HG02763 (cell line): ENCODE data around the gene SYT1.

Experiments
- ATAC-seq: cut with Tn5 transposase; IDR thresholded peaks from one replicate; pipeline ENCODE4 v1.9.1; 2021; ENCODE audit warnings: mild to moderate bottlenecking, moderate library complexity; ENCODE audit not compliant: unreplicated experiment

Gene SYT1

GRCh38 chr12:79127271-79127751 lies 262.7 kb downstream of the SYT1 start:
- peak; percentile 96 for ATAC-seq

- ATAC-seq, result no peak
These were observed 264.4 kb downstream of the SYT1 start for GRCh38 chr12:79128956-79129355.

- ATAC-seq, result no peak
These were observed 274.3 kb downstream of the SYT1 start for GRCh38 chr12:79138872-79139271.

- no peak for ATAC-seq
These were observed 276.1 kb downstream of the SYT1 start for GRCh38 chr12:79140711-79141110.

GRCh38 chr12:79141776-79142175 lies 277.2 kb downstream of the SYT1 start:
- no peak for ATAC-seq

- no peak for ATAC-seq
These were observed 279.2 kb downstream of the SYT1 start for GRCh38 chr12:79143803-79144202.

- ATAC-seq, result no peak
These were observed 287.4 kb downstream of the SYT1 start for GRCh38 chr12:79151956-79152355.

GRCh38 chr12:79155683-79156082 lies 291.1 kb downstream of the SYT1 start:
- no peak for ATAC-seq

- peak; percentile 57 for ATAC-seq
These were observed 292.4 kb downstream of the SYT1 start for GRCh38 chr12:79156846-79157463.

- ATAC-seq, result no peak
These were observed 296.8 kb downstream of the SYT1 start for GRCh38 chr12:79161249-79161934.

- no peak for ATAC-seq
These were observed 297.7 kb downstream of the SYT1 start for GRCh38 chr12:79162147-79162772.

- ATAC-seq, result no peak
These were observed 298.4 kb downstream of the SYT1 start for GRCh38 chr12:79162948-79163347.

- ATAC-seq, result no peak
These were observed 300.3 kb downstream of the SYT1 start for GRCh38 chr12:79164890-79165289.

GRCh38 chr12:79168687-79169086 lies 304.1 kb downstream of the SYT1 start:
- no peak for ATAC-seq

- peak; percentile 90 for ATAC-seq
These were observed 310.1 kb downstream of the SYT1 start for GRCh38 chr12:79174626-79175025.

- ATAC-seq, result no peak
These were observed 318.4 kb downstream of the SYT1 start for GRCh38 chr12:79183003-79183402.

- no peak for ATAC-seq
These were observed 319.4 kb downstream of the SYT1 start for GRCh38 chr12:79183926-79184325.

- no peak for ATAC-seq
These were observed 321.9 kb downstream of the SYT1 start for GRCh38 chr12:79186506-79186905.

GRCh38 chr12:79187032-79187431 lies 322.5 kb downstream of the SYT1 start:
- ATAC-seq, result no peak

GRCh38 chr12:79191391-79191790 lies 326.8 kb downstream of the SYT1 start:
- ATAC-seq, result no peak

- ATAC-seq, result no peak
These were observed 330.0 kb downstream of the SYT1 start for GRCh38 chr12:79194595-79194994.

- no peak for ATAC-seq
These were observed 334.6 kb downstream of the SYT1 start for GRCh38 chr12:79199166-79199565.
